GM18870 (cell line): ENCODE data around the gene MAPT.

Experiments used
- ATAC-seq: cut with Tn5 transposase; IDR thresholded peaks from one replicate; pipeline ENCODE4 v1.9.1; 2021; ENCODE audit warnings: moderate library complexity; ENCODE audit not compliant: unreplicated experiment

MAPT gene

DNA sequence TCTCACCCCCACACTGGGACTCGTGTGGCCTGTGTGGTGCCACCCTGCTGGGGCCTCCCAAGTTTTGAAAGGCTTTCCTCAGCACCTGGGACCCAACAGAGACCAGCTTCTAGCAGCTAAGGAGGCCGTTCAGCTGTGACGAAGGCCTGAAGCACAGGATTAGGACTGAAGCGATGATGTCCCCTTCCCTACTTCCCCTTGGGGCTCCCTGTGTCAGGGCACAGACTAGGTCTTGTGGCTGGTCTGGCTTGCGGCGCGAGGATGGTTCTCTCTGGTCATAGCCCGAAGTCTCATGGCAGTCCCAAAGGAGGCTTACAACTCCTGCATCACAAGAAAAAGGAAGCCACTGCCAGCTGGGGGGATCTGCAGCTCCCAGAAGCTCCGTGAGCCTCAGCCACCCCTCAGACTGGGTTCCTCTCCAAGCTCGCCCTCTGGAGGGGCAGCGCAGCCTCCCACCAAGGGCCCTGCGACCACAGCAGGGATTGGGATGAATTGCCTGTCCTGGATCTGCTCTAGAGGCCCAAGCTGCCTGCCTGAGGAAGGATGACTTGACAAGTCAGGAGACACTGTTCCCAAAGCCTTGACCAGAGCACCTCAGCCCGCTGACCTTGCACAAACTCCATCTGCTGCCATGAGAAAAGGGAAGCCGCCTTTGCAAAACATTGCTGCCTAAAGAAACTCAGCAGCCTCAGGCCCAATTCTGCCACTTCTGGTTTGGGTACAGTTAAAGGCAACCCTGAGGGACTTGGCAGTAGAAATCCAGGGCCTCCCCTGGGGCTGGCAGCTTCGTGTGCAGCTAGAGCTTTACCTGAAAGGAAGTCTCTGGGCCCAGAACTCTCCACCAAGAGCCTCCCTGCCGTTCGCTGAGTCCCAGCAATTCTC, 132.1 kb downstream of the MAPT start:
- ATAC-seq = no peak

DNA sequence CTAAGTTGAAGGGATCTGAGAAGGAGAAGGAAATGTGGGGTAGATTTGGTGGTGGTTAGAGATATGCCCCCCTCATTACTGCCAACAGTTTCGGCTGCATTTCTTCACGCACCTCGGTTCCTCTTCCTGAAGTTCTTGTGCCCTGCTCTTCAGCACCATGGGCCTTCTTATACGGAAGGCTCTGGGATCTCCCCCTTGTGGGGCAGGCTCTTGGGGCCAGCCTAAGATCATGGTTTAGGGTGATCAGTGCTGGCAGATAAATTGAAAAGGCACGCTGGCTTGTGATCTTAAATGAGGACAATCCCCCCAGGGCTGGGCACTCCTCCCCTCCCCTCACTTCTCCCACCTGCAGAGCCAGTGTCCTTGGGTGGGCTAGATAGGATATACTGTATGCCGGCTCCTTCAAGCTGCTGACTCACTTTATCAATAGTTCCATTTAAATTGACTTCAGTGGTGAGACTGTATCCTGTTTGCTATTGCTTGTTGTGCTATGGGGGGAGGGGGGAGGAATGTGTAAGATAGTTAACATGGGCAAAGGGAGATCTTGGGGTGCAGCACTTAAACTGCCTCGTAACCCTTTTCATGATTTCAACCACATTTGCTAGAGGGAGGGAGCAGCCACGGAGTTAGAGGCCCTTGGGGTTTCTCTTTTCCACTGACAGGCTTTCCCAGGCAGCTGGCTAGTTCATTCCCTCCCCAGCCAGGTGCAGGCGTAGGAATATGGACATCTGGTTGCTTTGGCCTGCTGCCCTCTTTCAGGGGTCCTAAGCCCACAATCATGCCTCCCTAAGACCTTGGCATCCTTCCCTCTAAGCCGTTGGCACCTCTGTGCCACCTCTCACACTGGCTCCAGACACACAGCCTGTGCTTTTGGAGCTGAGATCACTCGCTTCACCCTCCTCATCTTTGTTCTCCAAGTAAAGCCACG, 133.0 kb downstream of the MAPT start:
- ATAC-seq = no peak

DNA sequence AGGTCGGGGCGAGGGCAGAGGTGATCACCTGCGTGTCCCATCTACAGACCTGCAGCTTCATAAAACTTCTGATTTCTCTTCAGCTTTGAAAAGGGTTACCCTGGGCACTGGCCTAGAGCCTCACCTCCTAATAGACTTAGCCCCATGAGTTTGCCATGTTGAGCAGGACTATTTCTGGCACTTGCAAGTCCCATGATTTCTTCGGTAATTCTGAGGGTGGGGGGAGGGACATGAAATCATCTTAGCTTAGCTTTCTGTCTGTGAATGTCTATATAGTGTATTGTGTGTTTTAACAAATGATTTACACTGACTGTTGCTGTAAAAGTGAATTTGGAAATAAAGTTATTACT, 133.6 kb downstream of the MAPT start:
- ATAC-seq = no peak

DNA sequence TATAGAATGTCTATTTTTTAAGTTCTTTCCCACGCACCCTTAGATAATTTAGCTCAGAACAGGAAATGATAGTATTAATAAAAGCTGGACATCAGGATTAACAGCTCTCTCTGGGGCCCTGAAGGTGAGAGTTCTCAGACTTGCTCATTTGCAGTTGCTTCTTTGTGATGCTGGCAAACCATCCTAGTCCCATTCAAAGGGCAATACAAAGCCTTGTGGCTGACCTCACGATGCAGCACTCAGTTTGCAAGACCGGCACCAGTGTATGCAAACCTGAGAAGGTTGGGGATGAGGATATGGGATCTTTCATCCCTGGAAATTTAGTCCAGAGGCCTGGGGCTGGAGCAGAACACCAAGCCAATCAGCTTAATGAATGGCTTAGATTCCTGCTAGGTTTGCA, 134.0 kb downstream of the MAPT start:
- ATAC-seq = no peak

DNA sequence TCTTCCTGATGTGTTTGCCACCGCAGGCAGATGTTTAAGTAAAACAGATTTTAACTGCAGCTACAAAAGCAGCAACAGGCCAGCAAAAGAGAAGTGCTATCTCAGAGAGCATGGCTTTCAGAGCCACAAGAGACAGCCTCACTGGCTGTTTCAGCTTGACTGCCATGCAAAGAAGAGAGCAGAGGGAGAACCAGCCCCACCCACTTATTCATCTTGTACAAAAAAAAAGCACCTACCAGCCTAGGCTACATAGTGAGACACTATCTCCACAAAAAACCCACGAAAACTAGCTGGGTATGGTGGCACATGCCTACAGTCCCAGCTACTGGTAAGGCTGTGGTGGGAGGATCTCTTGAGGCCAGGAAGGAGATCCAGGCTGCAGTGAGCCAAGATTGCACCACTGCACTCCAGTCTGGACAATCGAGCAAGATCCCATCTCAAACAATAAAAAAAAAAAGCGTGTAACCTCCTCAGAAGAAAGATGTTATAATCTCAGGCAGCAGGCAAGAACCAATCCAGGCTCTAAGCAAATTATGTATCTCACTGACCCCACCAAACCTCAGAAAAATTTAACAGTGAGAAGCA, 134.7 kb downstream of the MAPT start:
- no peak for ATAC-seq

DNA sequence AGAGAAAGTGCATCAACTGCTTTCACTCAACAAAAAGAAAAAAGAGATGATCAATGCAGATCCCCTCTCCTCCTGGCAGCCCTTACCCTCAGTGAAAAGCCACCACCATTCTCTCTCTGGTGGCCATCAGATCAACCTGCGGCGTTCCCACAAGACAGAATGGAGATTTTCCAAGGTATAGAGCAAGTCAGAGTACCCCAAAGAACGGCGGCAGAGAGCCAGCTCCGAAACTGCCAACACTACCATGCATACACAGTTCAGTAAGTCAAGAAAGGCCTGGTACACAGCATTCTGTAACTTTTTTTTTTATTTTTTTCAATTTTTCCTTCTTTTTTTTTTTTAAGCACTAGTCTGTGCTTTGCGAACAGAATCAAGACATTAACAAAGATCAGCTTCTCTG, 135.3 kb downstream of the MAPT start:
- ATAC-seq = no peak

DNA sequence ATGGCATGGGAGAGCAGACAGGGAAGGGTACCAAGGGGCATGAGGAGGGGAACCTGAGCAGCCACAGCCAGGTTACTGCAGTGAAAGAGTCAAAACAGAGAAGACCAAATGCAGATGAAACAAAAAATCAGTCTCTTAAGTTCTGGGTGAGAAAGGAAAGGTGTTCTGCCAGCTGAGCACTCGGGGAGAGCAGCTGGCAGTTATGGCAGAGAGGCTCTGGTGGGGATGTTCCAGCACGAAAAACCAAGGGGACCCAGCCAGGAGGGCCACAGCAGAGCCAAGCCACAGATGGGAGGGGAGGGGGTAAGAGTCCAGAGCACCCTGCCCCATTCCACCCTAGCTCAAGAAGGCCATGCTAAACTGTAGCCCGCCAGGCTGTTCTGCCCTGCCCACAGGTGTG, 136.4 kb downstream of the MAPT start:
- ATAC-seq = no peak

DNA sequence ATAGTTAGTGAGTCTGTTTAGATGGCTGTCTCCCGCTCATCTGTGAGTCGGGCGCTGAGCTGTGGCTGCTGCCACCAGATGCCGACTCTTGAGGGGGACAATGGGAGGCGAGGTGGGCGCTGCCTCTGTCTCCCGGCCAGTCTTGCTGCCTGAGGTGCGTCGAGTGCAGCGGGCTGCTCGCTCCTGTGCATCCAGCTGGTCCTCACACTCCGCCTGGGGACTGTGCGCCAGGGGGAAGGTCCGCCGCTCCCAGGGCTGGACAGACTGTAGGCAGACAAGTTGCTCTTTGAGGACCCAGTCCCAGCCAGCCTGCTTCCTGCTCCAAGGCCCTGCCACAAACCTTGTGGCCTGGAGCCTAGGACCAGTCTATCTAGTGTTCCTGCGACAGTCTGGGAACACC, 137.1 kb downstream of the MAPT start:
- no peak for ATAC-seq

DNA sequence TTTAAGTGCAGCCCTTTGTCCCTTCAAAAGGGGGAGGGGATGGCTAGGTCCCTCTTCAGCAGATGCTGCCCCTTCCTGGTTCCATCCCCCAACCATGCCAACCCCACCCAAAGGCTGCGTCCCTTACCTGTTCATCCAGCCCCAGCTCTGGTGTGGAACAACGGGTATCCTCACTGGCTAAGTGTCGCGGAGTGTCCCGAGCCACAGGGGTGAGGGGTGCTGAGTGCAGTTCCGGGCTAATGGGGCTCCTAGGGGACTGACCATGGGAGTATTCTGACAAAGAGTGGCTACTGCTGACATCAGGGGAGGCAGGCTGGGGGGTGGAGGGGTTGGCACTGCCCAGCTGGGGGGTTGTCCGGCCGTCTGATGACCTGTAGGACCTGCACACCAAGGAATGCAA, 137.6 kb downstream of the MAPT start:
- ATAC-seq = no peak

DNA sequence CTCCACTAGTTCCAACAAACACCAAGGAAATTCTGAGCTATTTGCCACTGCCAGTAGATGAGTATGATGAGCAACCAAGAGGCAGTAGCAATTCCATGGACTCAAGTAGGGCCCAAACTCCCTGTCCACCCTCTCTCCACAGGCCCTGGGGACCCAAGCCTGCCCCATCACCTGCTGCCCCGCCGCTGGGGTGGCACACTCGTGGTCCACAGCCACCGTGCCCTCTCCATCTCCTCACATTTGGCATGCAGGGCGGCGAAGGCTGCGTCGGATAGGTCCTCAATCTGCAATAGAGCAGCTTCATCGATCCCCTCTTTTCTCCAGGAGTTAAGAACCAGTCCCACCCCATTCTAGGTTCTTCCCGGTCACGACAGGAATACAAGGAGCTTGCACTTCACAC, 138.6 kb downstream of the MAPT start:
- no peak for ATAC-seq

DNA sequence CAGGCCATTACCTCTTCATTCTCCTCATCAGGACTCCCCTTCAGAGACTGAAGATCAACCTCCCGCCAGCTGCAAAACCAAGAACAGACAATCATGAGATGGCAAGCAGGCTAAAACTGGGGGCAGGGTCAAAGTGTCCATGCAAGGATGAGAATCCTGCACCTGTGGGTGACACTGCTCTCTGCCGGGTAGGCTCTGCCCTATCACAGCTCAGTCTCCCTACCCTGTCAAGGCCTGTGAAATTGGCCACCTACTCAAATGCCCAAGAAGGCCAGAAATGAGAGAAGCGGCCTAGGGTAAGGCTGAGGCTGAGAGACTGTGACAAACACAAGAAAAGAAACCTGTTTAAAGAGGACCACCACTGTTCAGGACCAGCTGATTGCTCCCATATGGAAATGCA, 139.0 kb downstream of the MAPT start:
- ATAC-seq = no peak

DNA sequence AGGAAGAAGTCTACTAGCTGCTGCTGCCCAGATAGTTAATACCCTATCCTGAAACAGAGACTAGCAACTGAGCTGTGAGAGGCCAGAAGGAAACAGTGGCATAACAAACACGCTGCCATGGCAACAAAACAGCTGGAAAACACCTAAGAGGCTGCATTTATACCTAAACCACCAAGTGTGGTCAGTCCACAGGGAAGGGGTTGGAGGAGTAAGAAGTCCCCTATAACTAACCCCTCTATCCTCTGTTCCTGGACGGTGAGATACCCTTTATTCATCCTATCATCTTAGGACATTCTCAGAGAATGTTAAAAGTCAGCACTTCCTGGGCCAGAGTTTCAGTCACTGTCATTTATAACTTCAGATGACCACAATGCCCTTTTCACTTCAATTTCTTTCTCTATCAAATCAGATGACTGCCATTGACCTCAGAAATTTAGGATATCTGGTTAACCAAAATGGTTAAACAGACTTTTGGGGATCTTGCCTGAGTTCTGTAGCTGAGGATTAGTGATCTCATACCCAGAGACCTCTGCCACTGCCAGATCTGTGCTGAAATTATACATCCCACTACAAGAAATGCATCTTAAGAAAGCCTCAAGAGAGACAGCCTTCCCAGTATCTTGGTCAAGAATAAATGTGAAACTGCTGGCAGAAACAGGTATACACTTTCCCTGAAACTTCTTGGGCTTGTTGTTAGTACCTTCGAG, 140.9 kb downstream of the MAPT start:
- no peak for ATAC-seq

DNA sequence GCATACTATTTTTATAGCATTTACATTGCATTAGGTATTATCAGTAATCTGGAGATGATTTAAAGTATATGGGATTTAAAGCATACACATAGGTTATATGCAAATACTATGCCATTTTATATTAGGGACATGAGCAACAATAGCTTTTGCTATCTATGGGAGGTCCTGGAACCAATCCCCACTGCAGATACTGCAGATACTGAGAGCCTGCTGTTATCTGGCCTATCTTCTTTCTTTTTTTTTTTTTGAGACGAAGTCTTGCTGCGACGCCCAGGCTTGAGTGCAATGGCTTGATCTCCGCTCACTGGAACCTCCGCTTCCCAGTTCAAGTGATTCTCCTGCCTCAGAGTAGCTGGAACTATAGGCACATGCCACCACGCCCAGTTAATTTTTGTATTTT, 142.1 kb downstream of the MAPT start:
- ATAC-seq = no peak

DNA sequence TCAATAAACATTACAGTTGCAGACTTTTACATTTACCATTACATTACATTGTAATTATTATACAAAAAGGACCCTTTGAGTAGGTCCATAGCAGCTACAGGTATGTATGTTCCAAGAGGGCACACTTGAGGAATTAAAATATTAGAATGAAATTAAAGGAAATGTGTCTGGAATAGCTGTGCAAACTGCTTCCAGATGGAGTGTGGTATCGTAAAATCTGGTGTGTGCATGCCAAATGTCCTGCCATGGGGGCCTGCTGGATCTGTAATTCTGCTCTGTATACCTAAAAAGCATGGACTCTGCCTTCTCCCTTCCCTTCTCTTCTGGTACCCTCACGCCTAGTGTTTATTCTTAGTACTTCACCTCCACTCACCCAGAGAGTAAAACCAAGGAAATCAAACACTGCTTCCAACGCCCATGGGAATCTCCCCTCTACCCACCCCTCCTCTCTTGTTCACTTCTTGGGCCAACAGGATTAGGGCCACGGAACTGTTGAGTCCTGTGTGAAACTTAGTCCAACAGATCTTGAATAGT, 143.4 kb downstream of the MAPT start:
- ATAC-seq = no peak

DNA sequence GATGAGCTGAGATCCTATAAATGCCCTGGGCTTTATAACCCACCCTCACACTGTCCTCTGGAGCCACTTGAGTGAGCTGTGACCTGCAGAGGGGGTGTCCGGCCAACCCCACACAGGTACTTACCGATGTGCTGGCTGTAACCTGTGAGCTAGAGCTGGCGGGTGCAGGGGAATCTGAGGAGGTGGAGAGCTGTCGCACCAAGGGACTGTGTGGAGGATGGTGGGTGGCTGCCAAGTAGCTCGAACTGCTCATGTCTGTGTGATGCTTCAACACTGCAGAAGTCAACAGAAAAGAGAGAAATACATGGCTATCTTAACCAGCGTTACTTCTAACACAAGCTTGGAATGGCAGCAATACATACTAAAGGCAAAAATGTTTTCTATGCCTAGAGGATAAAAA, 144.1 kb downstream of the MAPT start:
- no peak for ATAC-seq

DNA sequence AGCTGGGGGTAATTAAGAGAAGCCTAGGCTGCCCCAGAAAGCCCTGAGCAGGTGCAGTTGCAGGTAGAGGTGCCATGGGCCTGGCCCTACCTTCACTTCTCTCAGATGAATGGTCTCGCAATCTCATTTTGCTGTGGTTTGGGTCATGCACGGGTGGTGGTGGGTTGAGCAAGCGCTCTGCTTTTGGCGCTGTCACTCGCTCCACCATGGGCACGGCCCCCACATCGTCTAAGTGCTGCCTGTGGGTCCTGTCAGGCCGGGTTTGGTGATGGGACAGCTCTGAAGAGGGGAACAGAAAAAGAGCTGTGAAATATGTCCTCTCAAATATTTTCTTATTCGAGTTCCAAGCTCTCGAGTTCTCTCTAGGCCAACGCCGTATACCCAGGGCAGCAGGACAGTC, 144.6 kb downstream of the MAPT start:
- ATAC-seq = no peak

DNA sequence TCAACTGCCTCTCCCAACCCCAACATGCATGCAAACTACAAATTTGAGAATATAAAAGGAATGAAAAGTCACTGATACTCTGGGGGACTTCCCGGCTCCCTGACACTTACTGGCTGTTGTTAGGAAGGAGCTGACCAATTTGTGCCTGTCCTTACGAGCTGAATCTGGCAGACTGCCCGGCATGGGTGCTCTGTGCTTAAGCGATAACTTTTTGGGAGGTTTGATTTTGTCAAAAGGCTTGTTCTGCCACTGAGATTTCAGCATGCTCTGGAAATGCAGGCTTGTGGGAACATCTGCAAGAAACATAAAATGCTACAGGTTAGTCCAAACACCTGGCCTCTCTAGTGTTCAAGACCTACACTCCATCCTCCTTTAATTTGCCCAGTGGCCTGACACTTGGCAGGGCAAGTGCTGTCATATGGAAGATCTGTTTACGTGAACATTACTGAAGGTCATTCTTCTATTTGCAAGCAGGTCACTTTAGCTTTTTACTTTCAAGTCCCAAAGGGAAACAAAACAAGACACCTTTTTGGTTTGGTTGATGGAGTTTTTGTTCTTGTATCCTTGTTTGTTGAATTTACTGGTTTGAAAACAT, 145.3 kb downstream of the MAPT start:
- no peak for ATAC-seq

DNA sequence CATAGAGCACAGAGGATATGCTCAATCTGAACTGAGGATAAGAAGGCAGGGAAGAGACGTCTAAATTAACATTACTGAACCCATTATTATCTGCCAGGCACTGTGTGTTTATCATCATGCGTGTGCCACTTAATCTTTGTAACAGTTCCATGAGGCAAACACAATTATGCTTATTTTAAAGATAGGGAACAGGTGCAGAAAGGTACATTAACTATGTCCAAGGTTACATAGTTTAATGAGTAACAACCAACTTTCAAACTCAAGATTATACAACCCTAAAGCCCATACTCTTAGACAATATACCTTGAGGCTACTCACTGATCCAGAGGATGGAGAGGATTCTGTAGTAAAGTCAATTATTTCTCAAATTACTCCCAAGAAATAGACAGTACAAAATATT, 147.9 kb downstream of the MAPT start:
- ATAC-seq = no peak

DNA sequence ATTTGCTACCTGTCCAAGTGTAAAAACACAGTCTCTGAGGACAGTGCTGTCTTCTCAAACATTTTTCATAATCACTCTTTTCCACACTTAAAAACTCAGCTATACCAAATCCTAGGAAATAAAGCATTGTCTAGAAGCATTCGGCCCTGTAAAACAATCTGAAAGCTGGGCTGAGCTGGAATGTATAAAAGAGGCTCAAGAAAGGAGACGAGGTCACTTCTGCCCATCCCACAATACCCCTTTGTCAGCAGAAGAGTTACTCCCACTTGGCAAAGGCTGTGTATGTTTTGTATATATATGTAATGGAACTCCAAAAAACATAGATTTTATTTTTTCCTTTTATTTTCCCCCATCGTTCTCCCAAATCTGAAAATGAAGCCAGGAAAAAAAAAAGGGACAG, 148.6 kb downstream of the MAPT start:
- no peak for ATAC-seq

DNA sequence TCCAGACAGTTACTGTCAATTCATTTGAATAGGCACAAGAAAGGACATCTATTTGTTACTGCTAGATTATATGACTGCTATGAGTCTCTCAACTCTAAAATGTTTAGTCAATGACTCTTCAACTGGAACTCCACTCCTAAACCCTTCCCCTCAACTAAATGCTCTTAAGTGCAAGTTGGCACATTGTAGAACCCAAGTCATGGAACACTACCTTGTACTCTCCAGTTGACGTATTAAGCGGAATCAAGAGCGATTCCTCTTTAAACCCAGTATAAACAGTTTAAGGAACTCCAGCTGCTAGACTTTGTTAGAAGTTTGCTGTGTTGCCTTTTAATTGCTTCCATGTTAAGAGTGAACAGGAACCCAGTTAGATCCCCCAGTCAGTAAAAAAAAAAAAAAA, 149.3 kb downstream of the MAPT start:
- ATAC-seq = no peak
